Neural cell (in vitro differentiated cells): ENCODE data around the gene DNHD1.

Experiments used
- EZH2 ChIP-seq: fragments of 200-600, 300-800 bp; shearing (Covaris generic), sonication (generic); IDR thresholded peaks from 2 replicates; pipeline ENCODE4 v1.6.1; 2014; ENCODE audit warnings: antibody characterized with exemption, low read length, borderline replicate concordance, mild to moderate bottlenecking; ENCODE audit not compliant: insufficient read depth, poor library complexity, severe bottlenecking
- RAD21 ChIP-seq: fragments of 450-650 bp; conservative IDR thresholded peaks from 2 replicates; pipeline ENCODE4 v1.6.1; 2014; ENCODE audit warnings: antibody characterized with exemption, mild to moderate bottlenecking, moderate library complexity
- SMC3 ChIP-seq: fragments of 450-650 bp; conservative IDR thresholded peaks from 2 replicates; pipeline ENCODE4 v1.6.1; 2014; ENCODE audit warnings: antibody characterized with exemption, mild to moderate bottlenecking, moderate library complexity; ENCODE audit not compliant: poor library complexity
- TF ChIP-seq, protein P1 (sequence below): fragments of 450-650 bp; IDR thresholded peaks from 2 replicates; pipeline ENCODE4 v1.5.1; 2014; ENCODE audit warnings: antibody characterized with exemption, mild to moderate bottlenecking, moderate library complexity; ENCODE audit not compliant: poor library complexity, severe bottlenecking
- TF ChIP-seq, protein P2 (sequence below): IDR thresholded peaks from 2 replicates; pipeline ENCODE4 v1.6.1; 2012; ENCODE audit warnings: borderline replicate concordance

DNA sequence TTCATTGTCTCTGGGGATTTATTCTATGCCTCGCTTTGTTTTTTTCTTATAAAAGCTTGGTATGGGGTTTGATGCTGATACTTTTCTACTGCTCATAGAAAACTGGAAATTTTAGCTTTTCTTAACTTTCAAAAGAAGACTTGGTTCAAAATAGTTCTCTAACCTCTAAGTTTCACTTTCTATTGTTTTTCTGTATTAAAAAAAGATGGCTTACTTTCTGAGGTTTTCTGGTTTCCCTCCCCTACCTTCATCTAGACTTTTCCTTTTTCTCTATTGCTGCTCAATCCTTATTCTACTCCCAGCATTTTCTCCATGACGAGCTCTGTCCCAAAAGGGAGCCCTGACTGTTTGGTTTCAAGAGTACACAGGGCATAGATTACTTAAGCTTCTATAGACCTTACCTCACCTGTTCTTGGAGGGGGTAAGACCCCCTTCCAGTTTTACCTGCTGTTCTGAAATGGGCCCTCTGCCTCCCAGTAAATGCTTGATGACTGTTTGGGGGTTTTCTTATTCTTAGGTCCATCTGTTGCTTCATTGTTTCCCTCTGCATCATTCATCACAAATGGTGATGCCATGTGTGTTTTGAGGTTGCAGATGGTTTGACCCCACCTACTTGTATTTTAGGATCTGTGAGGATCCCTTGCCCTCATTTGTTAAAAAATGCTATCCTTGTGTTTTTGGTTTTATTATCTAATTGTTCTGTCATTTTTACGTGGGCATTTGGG, 29.5 kb downstream of the DNHD1 start:
- TF ChIP-seq, protein P1, sequence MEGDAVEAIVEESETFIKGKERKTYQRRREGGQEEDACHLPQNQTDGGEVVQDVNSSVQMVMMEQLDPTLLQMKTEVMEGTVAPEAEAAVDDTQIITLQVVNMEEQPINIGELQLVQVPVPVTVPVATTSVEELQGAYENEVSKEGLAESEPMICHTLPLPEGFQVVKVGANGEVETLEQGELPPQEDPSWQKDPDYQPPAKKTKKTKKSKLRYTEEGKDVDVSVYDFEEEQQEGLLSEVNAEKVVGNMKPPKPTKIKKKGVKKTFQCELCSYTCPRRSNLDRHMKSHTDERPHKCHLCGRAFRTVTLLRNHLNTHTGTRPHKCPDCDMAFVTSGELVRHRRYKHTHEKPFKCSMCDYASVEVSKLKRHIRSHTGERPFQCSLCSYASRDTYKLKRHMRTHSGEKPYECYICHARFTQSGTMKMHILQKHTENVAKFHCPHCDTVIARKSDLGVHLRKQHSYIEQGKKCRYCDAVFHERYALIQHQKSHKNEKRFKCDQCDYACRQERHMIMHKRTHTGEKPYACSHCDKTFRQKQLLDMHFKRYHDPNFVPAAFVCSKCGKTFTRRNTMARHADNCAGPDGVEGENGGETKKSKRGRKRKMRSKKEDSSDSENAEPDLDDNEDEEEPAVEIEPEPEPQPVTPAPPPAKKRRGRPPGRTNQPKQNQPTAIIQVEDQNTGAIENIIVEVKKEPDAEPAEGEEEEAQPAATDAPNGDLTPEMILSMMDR = no peak
- TF ChIP-seq, protein P2, sequence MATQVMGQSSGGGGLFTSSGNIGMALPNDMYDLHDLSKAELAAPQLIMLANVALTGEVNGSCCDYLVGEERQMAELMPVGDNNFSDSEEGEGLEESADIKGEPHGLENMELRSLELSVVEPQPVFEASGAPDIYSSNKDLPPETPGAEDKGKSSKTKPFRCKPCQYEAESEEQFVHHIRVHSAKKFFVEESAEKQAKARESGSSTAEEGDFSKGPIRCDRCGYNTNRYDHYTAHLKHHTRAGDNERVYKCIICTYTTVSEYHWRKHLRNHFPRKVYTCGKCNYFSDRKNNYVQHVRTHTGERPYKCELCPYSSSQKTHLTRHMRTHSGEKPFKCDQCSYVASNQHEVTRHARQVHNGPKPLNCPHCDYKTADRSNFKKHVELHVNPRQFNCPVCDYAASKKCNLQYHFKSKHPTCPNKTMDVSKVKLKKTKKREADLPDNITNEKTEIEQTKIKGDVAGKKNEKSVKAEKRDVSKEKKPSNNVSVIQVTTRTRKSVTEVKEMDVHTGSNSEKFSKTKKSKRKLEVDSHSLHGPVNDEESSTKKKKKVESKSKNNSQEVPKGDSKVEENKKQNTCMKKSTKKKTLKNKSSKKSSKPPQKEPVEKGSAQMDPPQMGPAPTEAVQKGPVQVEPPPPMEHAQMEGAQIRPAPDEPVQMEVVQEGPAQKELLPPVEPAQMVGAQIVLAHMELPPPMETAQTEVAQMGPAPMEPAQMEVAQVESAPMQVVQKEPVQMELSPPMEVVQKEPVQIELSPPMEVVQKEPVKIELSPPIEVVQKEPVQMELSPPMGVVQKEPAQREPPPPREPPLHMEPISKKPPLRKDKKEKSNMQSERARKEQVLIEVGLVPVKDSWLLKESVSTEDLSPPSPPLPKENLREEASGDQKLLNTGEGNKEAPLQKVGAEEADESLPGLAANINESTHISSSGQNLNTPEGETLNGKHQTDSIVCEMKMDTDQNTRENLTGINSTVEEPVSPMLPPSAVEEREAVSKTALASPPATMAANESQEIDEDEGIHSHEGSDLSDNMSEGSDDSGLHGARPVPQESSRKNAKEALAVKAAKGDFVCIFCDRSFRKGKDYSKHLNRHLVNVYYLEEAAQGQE = no peak
- TF ChIP-seq RAD21 (no peak), SMC3 (no peak), EZH2 (no peak)
